Stimulated activated CD8-positive, alpha-beta memory T cell treated with anti-CD3 and anti-CD28 coated beads, Interleukin-7, amount 100 ng/mL, for 1 hour (primary cell): ENCODE results near the gene NMBR.
"Not testable (repeated sequence)": the region's sequence is repeated elsewhere in the genome, so short reads cannot be mapped to it uniquely, and the experiment has no call there.

Experiments used
- DNase-seq, 2 donors: peaks; one replicate each; pipeline ENCODE4 v3.0.0-alpha.2; 2020; ENCODE audit warnings: low read depth in 2 of 2

The NMBR gene

DNA sequence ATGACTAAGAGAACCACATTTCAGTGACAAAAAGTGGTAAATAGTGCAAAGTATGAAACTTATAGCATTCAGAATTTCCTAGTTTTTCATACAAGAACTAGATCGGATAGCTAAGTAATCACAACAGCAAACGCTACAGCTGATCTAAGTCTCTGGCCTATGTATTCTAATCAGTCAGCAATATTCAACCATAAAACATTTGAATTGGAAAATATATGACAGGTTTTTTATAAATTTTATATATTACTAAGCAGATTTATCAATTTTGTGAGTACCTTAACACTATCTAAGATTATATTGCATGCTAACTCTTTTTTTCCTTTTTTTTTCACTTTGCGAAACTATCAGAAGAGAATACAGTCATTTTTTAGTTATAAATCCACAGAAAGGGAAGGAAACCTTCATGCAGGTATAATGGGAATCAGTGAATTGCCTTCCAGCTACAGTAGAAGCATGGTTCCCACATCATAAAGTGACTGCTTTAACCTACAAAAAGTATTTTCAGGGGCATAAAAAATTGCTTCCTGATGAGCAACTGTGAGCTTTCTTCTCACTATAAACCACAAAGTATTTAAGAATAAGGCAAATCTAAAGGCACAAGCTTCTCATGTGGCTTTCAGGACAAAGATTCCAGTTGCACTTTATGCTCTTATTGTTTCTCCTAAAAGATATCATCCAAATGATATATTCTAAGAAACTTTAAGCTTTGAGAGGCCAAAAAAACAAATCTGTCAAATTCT lies 88.2 kb downstream of the NMBR start:
- DNase-seq, result no peak

GRCh38 chr6:142055219-142055618 lies 91.7 kb downstream of the NMBR start:
- no peak for DNase-seq

DNA sequence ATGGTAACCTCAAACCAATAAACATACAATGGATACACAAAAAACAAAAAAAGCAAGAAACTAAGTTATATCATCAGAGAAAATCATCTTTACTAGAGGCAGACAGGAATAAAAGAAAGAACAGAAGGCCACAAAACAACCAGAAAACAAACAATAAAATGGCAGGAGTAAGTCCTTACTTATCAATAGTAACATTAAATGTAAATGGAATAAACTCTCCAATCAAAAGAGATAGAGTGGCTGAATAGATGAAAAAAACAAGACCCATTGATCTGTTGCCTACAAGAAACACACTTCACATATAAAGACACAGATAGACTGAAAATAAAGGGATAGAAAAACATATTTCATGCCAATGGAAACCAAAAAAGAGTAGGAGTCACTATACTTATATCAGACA lies 95.5 kb downstream of the NMBR start:
- no peak for DNase-seq

GRCh38 chr6:142048593-142048980 lies 98.3 kb downstream of the NMBR start:
- no peak for DNase-seq

- no peak for DNase-seq
Measured at GRCh38 chr6:142047934-142048592, 98.9 kb downstream of the NMBR start.

- no peak for DNase-seq
Measured at GRCh38 chr6:142045380-142046278, 101.3 kb downstream of the NMBR start.

DNA sequence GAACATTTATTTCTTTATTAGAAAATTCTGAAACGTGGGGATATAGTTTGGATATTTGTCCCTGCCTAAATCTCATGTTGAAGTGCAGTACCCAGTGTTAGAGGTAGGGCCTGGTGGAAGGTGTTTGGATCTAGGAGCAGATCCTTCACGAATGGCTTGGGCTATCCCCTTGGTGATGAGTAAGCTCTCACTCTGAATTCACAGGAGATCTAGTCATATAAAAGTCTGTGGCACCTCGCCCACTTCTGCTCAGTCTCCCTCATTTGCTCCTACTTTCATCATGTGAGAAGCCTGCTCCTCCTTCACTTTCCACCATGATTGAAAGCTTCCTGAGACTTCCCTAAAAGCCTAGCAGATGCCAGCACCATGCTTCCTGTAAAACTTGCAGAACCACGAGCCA lies 111.0 kb downstream of the NMBR start:
- no peak for DNase-seq

- no peak for DNase-seq
Measured at GRCh38 chr6:142031035-142031434, 115.9 kb downstream of the NMBR start.

- DNase-seq, result no peak
Measured at GRCh38 chr6:142030115-142030619, 116.8 kb downstream of the NMBR start.

- no peak for DNase-seq
Measured at GRCh38 chr6:142028527-142028926, 118.4 kb downstream of the NMBR start.

- DNase-seq, result not testable (repeated sequence)
Measured at GRCh38 chr6:142027804-142028203, 119.1 kb downstream of the NMBR start.

GRCh38 chr6:142027074-142027473 lies 119.8 kb downstream of the NMBR start:
- DNase-seq, result no peak

DNA sequence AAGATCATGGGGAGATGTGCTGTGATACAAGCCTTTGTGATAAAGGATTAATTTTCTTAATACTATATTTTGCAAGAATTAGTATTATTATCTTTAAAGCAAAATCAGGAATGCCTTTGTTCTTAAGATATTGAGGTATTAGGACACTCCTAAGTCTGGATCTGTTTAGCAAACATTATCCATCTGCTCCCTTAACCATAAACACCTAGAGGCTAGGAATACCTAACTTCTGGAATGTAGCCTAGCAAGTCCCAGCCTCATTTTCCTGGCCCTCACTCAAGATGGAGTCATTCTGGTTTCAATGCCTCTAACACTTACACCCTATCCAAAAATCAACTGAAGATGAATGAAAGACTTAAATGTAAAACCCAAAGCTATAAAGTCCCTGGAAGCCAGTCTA lies 120.5 kb downstream of the NMBR start:
- DNase-seq, result no peak
